Naive thymus-derived CD4-positive, alpha-beta T cell (primary cell): ENCODE measurements around the gene GJC2. TPM values are rescaled to one million over a fixed set of nuclear protein-coding genes. Genes with fewer than 3 reads are reported as not detected.

Source experiments
- ATAC-seq: fragments of 150-1000 bp; cut with Tn5 transposase; 2 replicates; pipeline ENCODE4 v1.10.0; 2021; ENCODE audit warnings: mild to moderate bottlenecking, moderate library complexity
- CTCF ChIA-PET: fragments of 350-600 bp; sonication (Branson Sonifier 250); formaldehyde crosslinking; loops from one replicate; lab custom pipeline; 2021; ENCODE audit warnings: antibody characterized with exemption; lab: Charles Lee
- POLR2A ChIA-PET: fragments of 350-600 bp; sonication (Branson Sonifier 250); formaldehyde crosslinking; loops from one replicate; lab custom pipeline; 2021; ENCODE audit warnings: antibody characterized with exemption, inconsistent platforms; lab: Charles Lee
- DNase-seq, 9 donors: peaks; one replicate each; pipeline versions ENCODE4 v3.0.0 to v3.0.0-alpha.2; 2020 to 2022; ENCODE audit warnings: mixed read lengths in 1 of 9
- H3K27ac ChIP-seq: one replicate; pipeline ENCODE4 v1.7.0; 2013; ENCODE audit warnings: mild to moderate bottlenecking, low read depth, low read length, moderate library complexity
- H3K27me3 ChIP-seq, 2 donors: one replicate each; pipeline ENCODE4 v1.7.0; 2013; ENCODE audit warnings: low read length in 2 of 2, mild to moderate bottlenecking in 2 of 2, moderate library complexity in 2 of 2; ENCODE audit not compliant: control insufficient read depth in 2 of 2, insufficient read depth in 2 of 2
- H3K36me3 ChIP-seq, 3 experiments: 1 replicate in 2 of 3; 2 replicates in 1 of 3; pipeline ENCODE4 v1.7.0; 2013; ENCODE audit warnings: low read length in 3 of 3, mild to moderate bottlenecking in 3 of 3, moderate library complexity in 1 of 3; ENCODE audit not compliant: insufficient read depth in 3 of 3, control insufficient read depth in 2 of 3
- H3K4me1 ChIP-seq, 2 donors: one replicate each; pipeline ENCODE4 v1.7.0; 2013; ENCODE audit warnings: low read length in 2 of 2, mild to moderate bottlenecking in 2 of 2, moderate library complexity in 1 of 2; ENCODE audit not compliant: control insufficient read depth in 2 of 2, insufficient read depth in 2 of 2
- H3K4me3 ChIP-seq: 2 replicates; pipeline ENCODE4 v1.7.0; 2013; ENCODE audit warnings: mild to moderate bottlenecking, low read length
- H3K9me3 ChIP-seq, 3 experiments: 1 replicate in 2 of 3; 2 replicates in 1 of 3; pipeline ENCODE4 v1.7.0; 2013; ENCODE audit warnings: low read length in 3 of 3; ENCODE audit not compliant: control insufficient read depth in 2 of 3
- H3K27ac Mint-ChIP-seq, 9 donors: one replicate each; pipeline ENCODE4 v1.8.0; 2020 to 2022; ENCODE audit warnings: mixed read lengths in 9 of 9, mild to moderate bottlenecking in 8 of 9, moderate library complexity in 5 of 9, inconsistent platforms in 2 of 9
- H3K27me3 Mint-ChIP-seq, 5 donors: one replicate each; pipeline ENCODE4 v1.8.0; 2021 to 2022; ENCODE audit warnings: mixed read lengths in 5 of 5, mild to moderate bottlenecking in 1 of 5
- H3K36me3 Mint-ChIP-seq, 5 donors: one replicate each; pipeline ENCODE4 v1.8.0; 2020 to 2022; ENCODE audit warnings: mixed read lengths in 5 of 5, mild to moderate bottlenecking in 3 of 5, inconsistent platforms in 1 of 5
- H3K4me1 Mint-ChIP-seq, 7 donors: one replicate each; pipeline ENCODE4 v1.8.0; 2020 to 2022; ENCODE audit warnings: mixed read lengths in 7 of 7, mild to moderate bottlenecking in 3 of 7, inconsistent platforms in 1 of 7
- H3K4me3 Mint-ChIP-seq, 10 donors: one replicate each; pipeline ENCODE4 v1.8.0; 2020 to 2022; ENCODE audit warnings: mild to moderate bottlenecking in 10 of 10, mixed read lengths in 10 of 10, moderate library complexity in 6 of 10, inconsistent platforms in 2 of 10
- H3K9me3 Mint-ChIP-seq, 11 donors: one replicate each; pipeline ENCODE4 v1.8.0; 2020 to 2022; ENCODE audit warnings: mixed read lengths in 11 of 11, mild to moderate bottlenecking in 4 of 11, inconsistent platforms in 1 of 11, moderate library complexity in 1 of 11
- intact Hi-C, 2 donors: fragments of 100-400 bp; cut with micrococcal nuclease; formaldehyde crosslinking; loops; one replicate each; pipeline ENCODE4 v1.15.1; 2023
- polyA plus RNA-seq, 2 donors: library from polyadenylated mRNA; unstranded; fragments of 300-500 nt; fragmentation: Illumina TruSeq; gene quantifications; one replicate each; pipeline ENCODE4 v1.2.3, GENCODE V29; 2021
- total RNA-seq, 6 experiments: library from RNA in 5 of 6; stranded (reverse) in 5 of 6; gene quantifications; 1 replicate in 5 of 6; 2 replicates in 1 of 6; pipeline ENCODE4 v1.2.3 and lab custom pipeline; 2021 to 2026

Gene GJC2
- total and polyA plus RNA-seq, 7 experiments from 2014 or later: 0.70 to 3.3 (median 0.94) TPM; not detected in 2

DNA sequence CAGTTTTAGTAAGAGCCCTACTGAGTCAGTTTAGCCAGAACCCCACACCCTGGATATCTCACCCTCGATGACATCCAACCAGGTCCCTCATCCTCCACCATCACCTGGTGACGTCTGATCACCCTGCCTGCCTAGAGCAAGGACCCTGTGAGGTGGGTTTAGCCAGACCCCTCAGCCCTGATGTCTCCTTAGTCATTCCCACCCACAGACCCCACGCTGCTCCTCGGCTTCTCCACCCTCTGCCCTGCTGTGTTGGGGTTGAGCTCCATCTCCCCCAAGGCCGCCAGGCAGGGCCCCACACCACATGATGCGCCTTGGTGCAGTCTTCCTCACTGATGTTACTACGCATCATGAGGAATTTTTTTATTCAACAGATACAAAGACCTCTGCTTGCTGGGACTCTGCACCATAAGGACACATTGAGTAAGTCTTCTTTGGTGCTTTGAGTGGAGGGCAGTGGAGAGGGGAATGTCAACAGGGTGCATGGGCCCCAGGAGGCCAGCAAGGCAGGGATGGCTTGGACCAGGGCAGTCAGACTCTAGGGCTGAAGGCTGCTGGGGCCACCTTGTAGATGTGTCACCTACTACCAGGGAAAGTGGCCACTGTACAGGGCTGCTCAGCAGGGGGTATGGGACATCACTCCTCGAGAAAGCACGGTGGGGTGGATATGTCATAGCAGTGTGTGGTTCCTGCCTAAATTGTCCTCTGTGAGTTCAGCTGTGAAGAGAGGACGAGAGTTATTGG, 14.2 kb downstream of the GJC2 start:
- H3K4me3 ChIP-seq: no peak overlapping the region
- peaks cover 0 to 7% (median 0%) of the 10 kb centered on the region in 3 experiments for H3K36me3 ChIP-seq
- DNase-seq (no peak), ATAC-seq (no peak)
- Mint-ChIP-seq H3K4me1 (peaks cover 7 to 55% (median 38%) of the 10 kb centered on the region in 7 donors), H3K9me3 (peaks cover 0 to 2% (median 0%) of the 10 kb centered on the region in 11 donors), H3K36me3 (no peaks in the 10 kb centered on the region), H3K4me3 (peak overlapping the region; percentile 7 to 92 (median 82)), H3K27ac (peak overlapping the region; percentile 87 to 98 (median 98)), H3K27me3 (no peaks in the 10 kb centered on the region)
- ChIA-PET POLR2A (interaction anchor here (0.6 to 8.3 kb wide), 5 partner anchors 7 to 1382 kb away, joined by 4 to 109 read pairs (median 19); partner anchors contain the start of genes GJC2 and GUK1), CTCF (interaction anchor here (1.2 kb wide), 1 partner anchor 24 kb away, joined by 4 read pairs; the partner anchor contains the start of gene GUK1)
- no peaks in the 10 kb centered on the region for H3K27me3 ChIP-seq
- H3K27ac ChIP-seq: peak overlapping the region; percentile 92
- H3K4me1 ChIP-seq: peaks cover 14 to 36% of the 10 kb centered on the region in 2 donors
- intact Hi-C loops: loop anchor here in 1 of 2 donors (2.0 to 10.0 kb wide), 2 partner anchors 301 to 1181 kb away; partner anchors contain the start of gene CCSAP
- H3K9me3 ChIP-seq: no peaks in the 10 kb centered on the region

DNA sequence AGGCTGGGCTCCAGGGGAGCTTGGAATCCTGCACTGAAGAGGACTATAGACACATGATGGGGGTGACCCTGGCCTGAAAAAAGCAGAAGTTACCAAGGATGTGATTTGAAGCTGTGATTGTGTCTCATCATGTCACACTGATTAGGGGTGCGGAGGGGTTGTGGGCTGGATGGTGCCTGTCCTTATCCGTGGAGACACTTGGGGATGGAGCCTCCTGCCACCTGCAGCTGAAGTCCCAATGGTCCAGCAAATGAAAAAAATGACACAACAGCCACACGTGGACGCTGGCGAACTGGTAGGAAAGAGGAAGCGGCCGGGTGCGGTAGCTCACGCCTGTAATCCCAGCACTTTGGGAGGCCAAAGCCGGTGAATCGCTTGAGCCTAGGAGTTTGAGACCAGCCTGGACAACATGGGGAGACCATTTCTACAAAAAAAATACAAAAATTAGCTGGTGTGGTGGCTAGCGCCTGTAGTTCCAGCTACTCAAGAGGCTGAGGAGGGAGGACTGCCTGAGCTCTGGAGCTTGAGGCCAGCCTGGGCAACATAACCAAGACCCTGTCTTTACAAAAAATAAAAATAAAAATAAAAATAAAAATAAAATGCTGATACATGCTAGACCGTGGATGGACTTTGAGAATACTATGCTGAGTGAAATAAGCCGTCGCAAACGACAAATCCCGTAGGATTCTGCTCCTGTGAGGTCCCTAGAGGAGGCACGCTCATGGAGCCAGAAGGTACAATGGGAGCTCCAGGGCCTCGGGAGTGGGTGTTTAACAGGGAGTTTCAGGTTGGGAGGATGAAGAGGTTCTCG, 15.0 kb downstream of the GJC2 start:
- H3K9me3 Mint-ChIP-seq: peaks cover 0 to 2% (median 0%) of the 10 kb centered on the region in 11 donors
- Histone ChIP-seq H3K4me1 (peaks cover 14 to 39% of the 10 kb centered on the region in 2 donors), H3K36me3 (peaks cover 0 to 12% (median 0%) of the 10 kb centered on the region in 3 experiments), H3K27ac (peak overlapping the region; percentile 92), H3K4me3 (peak overlapping the region; percentile 67), H3K27me3 (no peaks in the 10 kb centered on the region), H3K9me3 (no peaks in the 10 kb centered on the region)
- intact Hi-C loops: loop anchor here (1.0 to 10.0 kb wide), 13 partner anchors 8 to 1180 kb away; partner anchors contain the start of genes GUK1 (in 2 of the 2), ARF1 (in 1 of the 2), C1orf35 (in 1 of the 2) and CCSAP (in 1 of the 2)
- H3K4me3 Mint-ChIP-seq: peak overlapping the region; percentile 76 to 92 (median 88)
- peak overlapping the region; percentile 87 to 98 (median 98) for H3K27ac Mint-ChIP-seq
- no peak for DNase-seq
- no peaks in the 10 kb centered on the region for H3K36me3 Mint-ChIP-seq
- ATAC-seq: no peak
- peaks cover 9 to 63% (median 45%) of the 10 kb centered on the region in 7 donors for H3K4me1 Mint-ChIP-seq
- ChIA-PET POLR2A (interaction anchor here (0.7 to 8.3 kb wide), 16 partner anchors 8 to 322 kb away, joined by 3 to 109 read pairs (median 8); partner anchors contain the start of genes GJC2, GUK1 and RNF187), CTCF (interaction anchor here (0.6 to 3.5 kb wide), 7 partner anchors 20 to 61 kb away, joined by 3 to 34 read pairs (median 3); partner anchors contain the start of genes C1orf35 and GUK1)
- no peaks in the 10 kb centered on the region for H3K27me3 Mint-ChIP-seq

DNA sequence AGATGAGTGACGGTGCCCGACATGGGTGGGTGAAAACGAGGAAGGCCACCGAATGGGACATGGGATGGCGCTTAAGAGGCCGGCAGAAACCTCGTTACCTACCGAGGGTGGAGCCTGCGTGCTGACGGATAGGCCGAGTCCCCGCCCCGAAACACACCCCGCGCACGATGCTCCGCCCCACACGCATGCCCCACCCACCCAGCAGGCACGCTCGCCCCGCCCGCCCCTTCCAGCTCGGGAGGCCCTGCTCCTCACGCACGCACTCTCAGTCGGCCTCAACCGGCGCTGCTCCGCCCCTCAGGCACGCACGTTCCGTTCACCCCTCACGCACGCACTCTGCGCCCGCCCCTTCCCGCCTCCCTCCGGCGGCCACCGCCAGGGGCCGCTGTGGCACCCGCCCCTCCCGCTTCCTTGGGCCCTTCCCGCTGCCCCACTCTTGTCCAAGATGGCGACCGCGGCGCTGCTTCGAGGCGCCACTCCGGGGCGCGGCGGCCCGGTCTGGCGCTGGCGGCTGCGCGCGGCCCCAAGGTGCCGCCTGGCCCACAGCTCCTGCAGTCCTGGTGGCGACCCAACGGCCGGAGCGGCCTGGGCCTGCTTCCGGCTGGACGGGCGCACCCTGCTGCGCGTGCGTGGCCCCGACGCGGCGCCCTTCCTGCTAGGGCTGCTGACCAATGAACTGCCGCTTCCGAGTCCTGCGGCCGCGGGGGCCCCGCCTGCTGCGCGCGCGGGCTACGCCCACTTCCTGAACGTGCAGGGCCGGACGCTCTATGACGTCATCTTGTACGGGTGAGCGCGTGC, 15.8 kb downstream of the GJC2 start, which contains the start of gene IBA57:
TSS of gene IBA57 (plus strand) at position 433 of the 798 bp plus-strand sequence. CDS start at position 446, 13 bp downstream.
- Mint-ChIP-seq H3K27ac (peak within 1 kb of the TSS; percentile 87 to 98 (median 98)), H3K4me1 (peaks cover 10 to 65% (median 48%) of the 10 kb centered on the region in 7 donors), H3K4me3 (peak within 1 kb of the TSS; percentile 76 to 92 (median 88)), H3K27me3 (no peaks in the 10 kb centered on the region), H3K9me3 (peaks cover 0 to 2% (median 0%) of the 10 kb centered on the region in 11 donors), H3K36me3 (no peaks in the 10 kb centered on the region)
- intact Hi-C loops: loop anchor here (1.0 to 10.0 kb wide), 18 partner anchors 9 to 1179 kb away; partner anchors contain the start of genes ARF1 (in 2 of the 2), C1orf35 (in 2 of the 2), GUK1 (in 2 of the 2) and MRPL55 (in 2 of the 2)
- POLR2A ChIA-PET: interaction anchor here (0.7 to 8.3 kb wide), 19 partner anchors 9 to 321 kb away, joined by 3 to 109 read pairs (median 6); partner anchors contain the start of genes ARF1, GUK1 and RNF187
- Histone ChIP-seq H3K27ac (peak within 1 kb of the TSS; percentile 97), H3K27me3 (no peaks in the 10 kb centered on the region), H3K9me3 (no peaks in the 10 kb centered on the region), H3K4me1 (peaks cover 14 to 39% of the 10 kb centered on the region in 2 donors), H3K4me3 (peak within 1 kb of the TSS; percentile 79), H3K36me3 (peaks cover 0 to 16% (median 0%) of the 10 kb centered on the region in 3 experiments)
- ATAC-seq (peak; percentile 89), DNase-seq (peak; percentile 99 to 100 (median 100))
- CTCF ChIA-PET: interaction anchor here (0.6 to 3.5 kb wide), 7 partner anchors 21 to 1090 kb away, joined by 3 to 34 read pairs (median 3); partner anchors contain the start of genes C1orf35 and GUK1

DNA sequence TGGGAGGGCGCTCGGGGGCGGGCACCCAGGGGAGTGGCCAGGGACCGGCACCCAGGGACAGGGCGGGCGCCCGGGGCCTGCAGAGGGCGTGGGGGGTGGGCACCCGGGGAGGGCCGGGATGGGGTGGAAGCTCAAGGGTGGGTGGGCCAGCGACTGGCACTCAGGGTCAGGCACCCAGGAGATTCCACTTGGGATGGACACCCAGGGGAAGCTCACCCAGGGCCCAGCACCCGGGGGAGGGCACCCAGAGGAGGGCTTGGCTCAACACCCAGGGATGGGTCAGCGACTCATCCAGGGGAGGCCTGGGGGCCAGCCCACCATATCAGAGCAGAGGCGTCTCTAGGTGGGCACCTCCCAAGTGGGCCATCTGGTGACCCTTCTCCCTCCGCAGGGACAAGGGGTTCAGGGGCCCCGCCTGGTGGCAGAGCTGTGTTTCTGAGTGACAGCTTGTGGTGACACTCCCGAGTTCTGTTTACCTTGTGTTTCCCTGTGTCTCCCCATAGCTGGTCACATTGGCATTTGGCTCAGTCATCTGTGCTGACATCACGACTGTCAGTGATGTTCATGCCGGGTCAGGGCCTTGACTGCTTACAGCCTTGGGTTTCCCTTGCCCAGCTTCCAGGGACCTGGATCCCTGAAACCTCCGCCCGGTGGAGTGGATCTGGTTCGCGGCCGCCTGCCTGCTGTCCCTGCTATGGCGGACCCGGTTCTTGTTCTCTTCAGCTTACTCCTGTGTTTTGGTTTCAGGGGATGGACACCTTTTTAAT, 16.6 kb downstream of the GJC2 start:
- Mint-ChIP-seq H3K36me3 (no peaks in the 10 kb centered on the region), H3K4me3 (peak overlapping the region; percentile 76 to 90 (median 86)), H3K27me3 (no peaks in the 10 kb centered on the region), H3K9me3 (peaks cover 0 to 2% (median 0%) of the 10 kb centered on the region in 11 donors), H3K4me1 (peaks cover 11 to 65% (median 49%) of the 10 kb centered on the region in 7 donors), H3K27ac (peak overlapping the region; percentile 87 to 98 (median 96))
- Histone ChIP-seq H3K27ac (peak overlapping the region; percentile 97), H3K4me1 (peaks cover 14 to 39% of the 10 kb centered on the region in 2 donors), H3K9me3 (no peaks in the 10 kb centered on the region), H3K4me3 (peak overlapping the region; percentile 79), H3K27me3 (no peaks in the 10 kb centered on the region), H3K36me3 (peaks cover 0 to 17% (median 0%) of the 10 kb centered on the region in 3 experiments)
- ATAC-seq (peak; percentile 24), DNase-seq (peak in 6 of 9 donors; percentile 52 to 77 (median 61))
- intact Hi-C loops: loop anchor here (1.0 to 10.0 kb wide), 14 partner anchors 8 to 1178 kb away; partner anchors contain the start of genes MRPL55 (in 2 of the 2), ARF1 (in 1 of the 2), C1orf35 (in 1 of the 2) and CCSAP (in 1 of the 2)
- ChIA-PET CTCF (interaction anchor here (0.7 to 3.5 kb wide), 8 partner anchors 15 to 1089 kb away, joined by 3 to 34 read pairs (median 3); partner anchors contain the start of gene GUK1), POLR2A (interaction anchor here (0.6 to 8.3 kb wide), 13 partner anchors 10 to 320 kb away, joined by 3 to 109 read pairs (median 6); partner anchors contain the start of genes ARF1, GUK1 and RNF187)
